DOHH2 (cell line): ENCODE results near the gene JAK1.

Experiments
- EZH2phosphoT487 ChIP-seq: fragments of 200-600 bp; sonication (generic); IDR thresholded peaks from 2 replicates; pipeline ENCODE4 v1.6.1; 2017; ENCODE audit warnings: borderline replicate concordance, mild to moderate bottlenecking, antibody characterized with exemption, low read length, moderate library complexity, mixed read lengths
- TF ChIP-seq, protein P1 (sequence below): fragments of 200-600 bp; sonication (generic); IDR thresholded peaks from one replicate; pipeline ENCODE4 v1.5.1; 2014; ENCODE audit warnings: antibody characterized with exemption, mild to moderate bottlenecking, low read depth, low read length; ENCODE audit not compliant: poor library complexity, severe bottlenecking

DNA sequence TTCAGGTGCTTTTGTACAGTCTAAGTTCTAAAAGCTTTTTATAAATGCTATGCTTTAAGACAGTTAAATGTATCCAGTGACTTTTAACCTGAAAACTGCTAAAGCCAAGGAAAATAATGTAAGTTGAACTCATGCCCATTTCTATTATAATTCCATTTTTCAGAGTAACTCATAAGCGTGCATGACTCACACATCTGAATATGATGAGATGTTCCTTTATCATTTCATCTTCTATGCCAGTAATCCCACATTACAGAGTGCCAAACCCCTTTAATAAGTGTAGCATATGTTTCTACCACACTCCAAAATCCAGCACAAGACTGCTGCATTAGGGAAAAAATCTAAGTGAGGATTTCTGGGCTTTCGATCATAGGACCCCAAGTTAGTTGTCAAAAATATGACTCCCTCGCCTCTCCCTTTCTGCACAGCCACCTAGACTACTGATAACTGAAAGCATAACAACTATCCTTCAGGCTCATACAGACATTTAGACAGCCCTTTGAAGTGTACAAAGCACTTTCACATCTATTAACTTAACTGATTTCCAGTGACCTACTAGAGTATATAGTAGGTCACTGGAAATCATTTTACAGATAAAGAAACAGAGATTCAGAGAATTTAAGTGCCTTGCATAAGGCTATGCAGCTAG lies 45.3 kb downstream of the JAK1 start:
- TF ChIP-seq, protein P1, sequence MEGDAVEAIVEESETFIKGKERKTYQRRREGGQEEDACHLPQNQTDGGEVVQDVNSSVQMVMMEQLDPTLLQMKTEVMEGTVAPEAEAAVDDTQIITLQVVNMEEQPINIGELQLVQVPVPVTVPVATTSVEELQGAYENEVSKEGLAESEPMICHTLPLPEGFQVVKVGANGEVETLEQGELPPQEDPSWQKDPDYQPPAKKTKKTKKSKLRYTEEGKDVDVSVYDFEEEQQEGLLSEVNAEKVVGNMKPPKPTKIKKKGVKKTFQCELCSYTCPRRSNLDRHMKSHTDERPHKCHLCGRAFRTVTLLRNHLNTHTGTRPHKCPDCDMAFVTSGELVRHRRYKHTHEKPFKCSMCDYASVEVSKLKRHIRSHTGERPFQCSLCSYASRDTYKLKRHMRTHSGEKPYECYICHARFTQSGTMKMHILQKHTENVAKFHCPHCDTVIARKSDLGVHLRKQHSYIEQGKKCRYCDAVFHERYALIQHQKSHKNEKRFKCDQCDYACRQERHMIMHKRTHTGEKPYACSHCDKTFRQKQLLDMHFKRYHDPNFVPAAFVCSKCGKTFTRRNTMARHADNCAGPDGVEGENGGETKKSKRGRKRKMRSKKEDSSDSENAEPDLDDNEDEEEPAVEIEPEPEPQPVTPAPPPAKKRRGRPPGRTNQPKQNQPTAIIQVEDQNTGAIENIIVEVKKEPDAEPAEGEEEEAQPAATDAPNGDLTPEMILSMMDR: no peak
- no peak for TF ChIP-seq EZH2phosphoT487
